Mesendoderm (in vitro differentiated cells): Measurements from ENCODE around the gene SAMD11.

ENCODE experiments used
- DNase-seq: peaks from one replicate; pipeline ENCODE4 v3.0.0; 2013
- H2AK5ac ChIP-seq: 2 replicates; pipeline ENCODE4 v1.6.1; 2013; ENCODE audit warnings: low read length, inconsistent platforms
- H2BK120ac ChIP-seq: 2 replicates; pipeline ENCODE4 v1.6.1; 2013; ENCODE audit warnings: low read depth, mild to moderate bottlenecking, low read length, moderate library complexity, mixed read lengths
- H2BK15ac ChIP-seq: replicated peaks from 2 replicates; pipeline ENCODE4 v1.6.1; 2013; ENCODE audit warnings: low read depth, mild to moderate bottlenecking, moderate library complexity
- H2BK5ac ChIP-seq: 2 replicates; pipeline ENCODE4 v1.6.1; 2013; ENCODE audit warnings: low read length, inconsistent platforms
- H3K18ac ChIP-seq: 2 replicates; pipeline ENCODE4 v1.6.1; 2013; ENCODE audit warnings: mild to moderate bottlenecking, low read length, mixed read lengths
- H3K23ac ChIP-seq: one replicate; pipeline ENCODE4 v1.6.1; 2013; ENCODE audit warnings: low read length
- H3K27ac ChIP-seq: 2 replicates; pipeline ENCODE4 v1.5.1; 2013; ENCODE audit warnings: low read depth, mild to moderate bottlenecking, inconsistent platforms, low read length, moderate library complexity
- H3K27me3 ChIP-seq: 2 replicates; pipeline ENCODE4 v1.6.1; 2013; ENCODE audit warnings: low read length, control low read depth, mild to moderate bottlenecking, inconsistent platforms; ENCODE audit not compliant: insufficient read depth, poor library complexity
- H3K36me3 ChIP-seq: 2 replicates; pipeline ENCODE4 v1.6.1; 2013; ENCODE audit warnings: low read length, inconsistent platforms; ENCODE audit not compliant: control insufficient read depth, insufficient read depth
- H3K4ac ChIP-seq: one replicate; pipeline ENCODE4 v1.6.1; 2013; ENCODE audit warnings: low read depth, mild to moderate bottlenecking, low read length, moderate library complexity
- H3K4me1 ChIP-seq: 2 replicates; pipeline ENCODE4 v1.6.1; 2013; ENCODE audit warnings: low read depth, low read length, inconsistent platforms; ENCODE audit not compliant: control insufficient read depth
- H3K4me2 ChIP-seq: 2 replicates; pipeline ENCODE4 v1.6.1; 2013; ENCODE audit warnings: low read length
- H3K4me3 ChIP-seq: 2 replicates; pipeline ENCODE4 v1.5.1; 2013; ENCODE audit warnings: mild to moderate bottlenecking, low read length
- H3K56ac ChIP-seq: one replicate; pipeline ENCODE4 v1.6.1; 2013; ENCODE audit warnings: low read length
- H3K79me1 ChIP-seq: 2 replicates; pipeline ENCODE4 v1.6.1; 2013; ENCODE audit warnings: low read length, inconsistent platforms
- H3K79me2 ChIP-seq: 2 replicates; pipeline ENCODE4 v1.6.1; 2013; ENCODE audit warnings: mild to moderate bottlenecking, low read length; ENCODE audit not compliant: control insufficient read depth, insufficient read depth
- H3K9ac ChIP-seq: 2 replicates; pipeline ENCODE4 v1.6.1; 2013; ENCODE audit warnings: low read length, inconsistent platforms
- H4K5ac ChIP-seq: one replicate; pipeline ENCODE4 v1.6.1; 2013; ENCODE audit warnings: low read length
- H4K8ac ChIP-seq: one replicate; pipeline ENCODE4 v1.6.1; 2013; ENCODE audit warnings: low read depth, mild to moderate bottlenecking, control low read depth, low read length, moderate library complexity
- WGBS: extraction: QIAGEN DNeasy Blood & Tissue Kit; methylation state at CpG from one replicate; pipeline ENCODE4 v1.1.7; 2013; ENCODE audit warnings: low lambda C conversion rate, missing lambda C conversion rate; ENCODE audit not compliant: insufficient coverage; ENCODE audit errors: extremely low coverage; 5-methylcytosine and 5-hydroxymethylcytosine counted together

Gene SAMD11

DNA sequence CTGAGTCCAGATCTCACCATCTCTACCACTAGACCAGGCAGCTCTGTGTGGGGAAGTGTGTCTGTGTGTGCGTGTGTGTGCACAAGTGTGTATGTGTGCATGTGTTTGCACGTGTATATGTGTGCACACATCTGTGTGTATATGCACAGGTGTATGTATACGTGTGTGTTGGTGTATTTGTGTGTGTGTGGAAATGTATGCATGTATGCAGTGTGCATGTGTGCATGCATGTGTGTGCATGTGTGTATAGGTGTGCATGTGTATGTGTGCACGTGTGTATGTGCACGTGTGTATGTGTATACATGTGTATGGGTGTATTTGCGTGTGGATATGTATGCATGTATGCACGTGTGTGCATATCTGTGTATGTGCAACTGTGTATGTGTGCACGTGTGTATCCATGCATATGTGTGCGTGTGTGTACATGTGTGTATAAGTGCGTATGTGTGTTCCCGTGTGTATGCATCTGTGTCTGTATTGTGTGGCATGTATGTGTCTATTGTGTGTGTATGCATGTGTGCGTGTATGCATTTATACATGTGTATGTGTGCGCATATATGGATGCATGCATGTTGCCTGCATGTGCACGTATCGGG, 45.6 kb downstream of the SAMD11 start:
- H3K27me3 ChIP-seq = no peaks in the 10 kb centered on the region
- no peak overlapping the region for H4K5ac ChIP-seq
- no peaks in the 10 kb centered on the region for H3K79me2 ChIP-seq
- H3K4me3 ChIP-seq = no peak overlapping the region
- H2BK5ac ChIP-seq = no peak overlapping the region
- H3K36me3 ChIP-seq = no peaks in the 10 kb centered on the region
- no peak overlapping the region for H3K56ac ChIP-seq
- WGBS = no CpG with 5 or more reads among the region's 15 CpGs
- no peak overlapping the region for H4K8ac ChIP-seq
- no peaks in the 10 kb centered on the region for H3K4me1 ChIP-seq
- no peak for DNase-seq
- no peak overlapping the region for H3K27ac ChIP-seq
- no peak overlapping the region for H2BK120ac ChIP-seq
- H3K18ac ChIP-seq = no peak overlapping the region
- no peak overlapping the region for H3K4me2 ChIP-seq
- H2AK5ac ChIP-seq = no peak overlapping the region
- no peak overlapping the region for H3K9ac ChIP-seq
- no peak overlapping the region for H3K23ac ChIP-seq
- H3K4ac ChIP-seq = no peak overlapping the region
- H3K79me1 ChIP-seq = no peaks in the 10 kb centered on the region
- no peak overlapping the region for H2BK15ac ChIP-seq

DNA sequence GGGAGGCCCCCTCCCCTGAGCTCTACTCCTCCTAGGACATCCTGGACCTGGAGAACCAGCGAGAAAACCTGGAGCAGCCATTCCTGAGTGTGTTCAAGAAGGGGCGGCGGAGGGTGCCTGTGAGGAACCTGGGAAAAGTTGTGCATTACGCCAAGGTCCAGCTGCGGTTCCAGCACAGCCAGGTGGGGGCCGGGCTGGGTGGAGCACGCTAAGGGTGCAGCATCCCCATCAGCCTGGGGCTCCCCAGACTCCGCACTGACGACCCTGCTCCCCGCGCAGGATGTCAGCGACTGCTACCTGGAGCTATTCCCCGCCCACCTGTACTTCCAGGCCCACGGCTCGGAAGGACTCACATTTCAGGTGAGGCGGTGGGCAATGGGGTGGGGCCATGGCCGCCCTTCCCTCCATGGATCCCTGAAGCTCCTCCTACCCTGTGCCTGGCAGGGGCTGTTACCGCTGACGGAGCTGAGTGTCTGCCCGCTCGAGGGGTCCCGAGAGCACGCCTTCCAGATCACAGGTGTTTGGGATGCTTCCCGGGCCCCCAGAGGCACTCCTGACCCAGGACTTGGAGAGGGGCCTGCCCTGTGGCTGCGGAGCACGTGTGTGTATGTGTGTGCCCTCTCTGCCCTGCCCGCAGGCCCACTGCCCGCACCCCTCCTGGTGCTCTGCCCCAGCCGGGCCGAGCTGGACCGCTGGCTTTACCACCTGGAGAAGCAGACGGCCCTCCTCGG, 46.7 kb downstream of the SAMD11 start:
- Histone ChIP-seq H3K27me3 (no peaks in the 10 kb centered on the region), H2BK15ac (no peak overlapping the region), H2AK5ac (no peak overlapping the region), H2BK120ac (no peak overlapping the region), H3K79me2 (no peaks in the 10 kb centered on the region), H3K9ac (no peak overlapping the region), H4K5ac (no peak overlapping the region), H3K4me3 (no peak overlapping the region), H3K56ac (no peak overlapping the region), H4K8ac (no peak overlapping the region), H3K79me1 (no peaks in the 10 kb centered on the region), H3K23ac (no peak overlapping the region), H3K27ac (no peak overlapping the region), H3K4me2 (no peak overlapping the region), H3K18ac (no peak overlapping the region), H3K4ac (no peak overlapping the region), H3K36me3 (no peaks in the 10 kb centered on the region), H2BK5ac (no peak overlapping the region), H3K4me1 (no peaks in the 10 kb centered on the region)
- WGBS = no CpG with 5 or more reads among the region's 33 CpGs
- DNase-seq = no peak

DNA sequence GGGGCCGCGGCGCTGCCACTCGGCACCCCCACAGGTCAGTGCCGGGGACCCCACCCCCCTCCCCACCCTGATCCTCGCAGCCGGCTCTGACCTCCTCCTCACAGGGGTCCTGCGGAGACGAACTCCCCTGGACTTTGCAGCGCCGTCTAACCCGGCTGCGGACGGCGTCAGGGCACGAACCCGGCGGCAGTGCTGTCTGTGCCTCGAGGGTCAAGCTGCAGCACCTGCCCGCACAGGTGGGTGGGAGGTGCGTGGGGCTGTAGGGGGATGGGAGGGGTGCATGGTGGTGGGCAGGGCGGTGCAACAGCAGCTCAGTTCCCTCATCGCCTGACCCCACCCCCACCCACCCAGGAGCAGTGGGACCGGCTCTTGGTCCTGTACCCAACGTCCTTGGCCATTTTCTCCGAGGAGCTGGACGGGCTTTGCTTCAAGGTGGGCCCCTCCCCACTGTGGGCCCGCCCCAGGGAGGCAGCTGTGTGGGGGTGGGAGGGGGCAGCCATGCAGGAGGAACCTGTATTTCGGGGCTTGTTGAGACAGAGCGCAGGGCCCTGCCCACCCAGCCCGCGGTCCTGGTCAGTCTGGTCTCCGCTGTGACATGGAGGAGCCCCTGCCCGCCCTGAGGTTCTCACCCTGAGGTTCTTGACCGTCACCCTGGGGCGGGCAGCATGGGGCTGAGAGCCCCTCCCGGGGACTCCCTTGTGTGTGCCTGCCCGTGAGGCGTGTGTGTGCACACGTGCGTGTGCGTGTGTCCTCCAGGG, 47.4 kb downstream of the SAMD11 start:
- H4K5ac ChIP-seq = no peak overlapping the region
- H4K8ac ChIP-seq = no peak overlapping the region
- no CpG with 5 or more reads among the region's 42 CpGs for WGBS
- no peak overlapping the region for H3K4me2 ChIP-seq
- no peak overlapping the region for H2BK120ac ChIP-seq
- H3K4ac ChIP-seq = no peak overlapping the region
- H3K4me1 ChIP-seq = no peaks in the 10 kb centered on the region
- no peak for DNase-seq
- no peak overlapping the region for H2AK5ac ChIP-seq
- no peak overlapping the region for H3K9ac ChIP-seq
- no peaks in the 10 kb centered on the region for H3K79me1 ChIP-seq
- H3K27ac ChIP-seq = no peak overlapping the region
- H3K56ac ChIP-seq = no peak overlapping the region
- no peaks in the 10 kb centered on the region for H3K36me3 ChIP-seq
- no peaks in the 10 kb centered on the region for H3K79me2 ChIP-seq
- no peak overlapping the region for H2BK15ac ChIP-seq
- H3K23ac ChIP-seq = no peak overlapping the region
- H2BK5ac ChIP-seq = no peak overlapping the region
- H3K27me3 ChIP-seq = no peaks in the 10 kb centered on the region
- no peak overlapping the region for H3K4me3 ChIP-seq
- no peak overlapping the region for H3K18ac ChIP-seq

DNA sequence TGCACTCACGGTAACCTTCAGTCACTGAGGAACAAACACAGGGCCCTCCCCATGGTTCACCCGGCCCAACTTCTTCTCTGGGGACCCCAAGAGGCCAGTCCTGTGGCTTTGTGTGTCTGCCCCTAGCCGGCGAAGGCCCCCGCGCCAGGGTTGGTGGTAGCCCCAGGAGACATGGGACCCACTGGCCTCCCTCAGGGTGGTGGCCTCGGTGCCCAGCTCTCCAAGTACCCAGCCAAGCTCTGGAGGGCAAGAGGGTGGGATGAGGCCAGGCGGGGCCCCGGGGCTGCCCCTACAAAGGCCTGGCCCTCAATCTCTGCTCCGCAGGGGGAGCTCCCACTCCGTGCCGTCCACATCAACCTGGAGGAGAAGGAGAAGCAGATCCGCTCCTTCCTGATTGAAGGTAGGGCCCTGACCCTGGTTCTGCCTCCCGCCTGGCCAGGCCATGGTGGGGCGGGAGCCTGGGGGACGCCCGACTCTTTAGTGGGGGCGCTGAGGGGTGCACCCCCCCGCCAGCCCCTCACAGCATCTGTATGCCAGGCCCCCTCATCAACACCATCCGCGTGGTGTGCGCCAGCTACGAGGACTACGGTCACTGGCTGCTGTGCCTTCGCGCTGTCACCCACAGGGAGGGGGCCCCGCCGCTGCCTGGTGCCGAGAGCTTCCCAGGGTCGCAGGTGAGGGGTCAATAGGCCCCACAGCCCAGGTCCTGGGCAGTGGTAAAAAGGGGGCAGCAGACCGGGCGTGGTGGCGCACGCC, 48.2 kb downstream of the SAMD11 start:
- H4K8ac ChIP-seq = no peak overlapping the region
- H3K4ac ChIP-seq = no peak overlapping the region
- H3K36me3 ChIP-seq = no peaks in the 10 kb centered on the region
- H3K9ac ChIP-seq = no peak overlapping the region
- no peak overlapping the region for H2BK15ac ChIP-seq
- DNase-seq = no peak
- no CpG with 5 or more reads among the region's 34 CpGs for WGBS
- H3K4me2 ChIP-seq = no peak overlapping the region
- no peak overlapping the region for H3K27ac ChIP-seq
- no peaks in the 10 kb centered on the region for H3K4me1 ChIP-seq
- H2BK5ac ChIP-seq = no peak overlapping the region
- H2AK5ac ChIP-seq = no peak overlapping the region
- H3K79me2 ChIP-seq = no peaks in the 10 kb centered on the region
- no peak overlapping the region for H3K56ac ChIP-seq
- no peak overlapping the region for H3K4me3 ChIP-seq
- H3K18ac ChIP-seq = no peak overlapping the region
- H3K79me1 ChIP-seq = no peaks in the 10 kb centered on the region
- no peaks in the 10 kb centered on the region for H3K27me3 ChIP-seq
- H4K5ac ChIP-seq = no peak overlapping the region
- H2BK120ac ChIP-seq = no peak overlapping the region
- no peak overlapping the region for H3K23ac ChIP-seq

DNA sequence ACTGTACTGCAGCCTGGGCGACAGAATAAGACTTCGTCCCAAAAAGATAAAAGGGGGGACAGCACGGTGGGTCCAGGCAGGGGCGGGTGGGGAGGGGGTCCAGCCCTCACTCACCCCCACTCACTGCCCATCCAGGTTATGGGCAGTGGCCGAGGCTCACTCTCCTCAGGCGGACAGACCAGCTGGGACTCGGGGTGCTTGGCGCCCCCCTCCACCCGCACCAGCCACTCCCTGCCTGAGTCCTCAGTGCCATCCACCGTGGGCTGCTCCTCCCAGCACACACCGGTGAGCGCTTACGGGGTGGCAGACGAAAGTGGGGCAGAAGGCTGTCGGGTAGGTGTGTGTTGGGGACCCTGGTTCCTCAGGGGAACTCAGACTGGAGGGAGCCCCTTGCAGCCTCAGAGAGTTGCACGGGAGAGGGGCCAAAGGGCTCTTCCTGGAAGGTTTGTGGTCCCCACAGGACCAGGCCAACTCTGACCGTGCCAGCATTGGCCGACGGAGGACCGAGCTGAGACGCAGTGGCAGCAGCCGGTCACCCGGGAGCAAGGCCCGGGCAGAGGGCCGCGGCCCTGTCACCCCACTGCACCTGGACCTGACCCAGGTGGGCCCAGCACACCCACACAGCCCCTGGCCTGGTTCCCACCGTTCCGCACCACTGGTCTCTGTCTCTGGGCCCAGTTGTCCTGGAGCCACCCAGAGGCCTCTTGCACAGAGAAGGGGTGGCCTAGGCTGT, 49.2 kb downstream of the SAMD11 start:
- Histone ChIP-seq H3K56ac (no peak overlapping the region), H2BK5ac (no peak overlapping the region), H3K4me1 (no peaks in the 10 kb centered on the region), H2AK5ac (no peak overlapping the region), H3K36me3 (no peaks in the 10 kb centered on the region), H3K4me2 (no peak overlapping the region), H3K4me3 (no peak overlapping the region), H2BK15ac (no peak overlapping the region), H3K23ac (no peak overlapping the region), H3K79me2 (no peaks in the 10 kb centered on the region), H3K27ac (no peak overlapping the region), H3K18ac (no peak overlapping the region), H3K27me3 (no peaks in the 10 kb centered on the region), H3K4ac (no peak overlapping the region), H4K5ac (no peak overlapping the region), H3K79me1 (no peaks in the 10 kb centered on the region), H2BK120ac (no peak overlapping the region), H3K9ac (no peak overlapping the region), H4K8ac (no peak overlapping the region)
- no peak for DNase-seq
- WGBS = no CpG with 5 or more reads among the region's 28 CpGs
